GM18502 (cell line): ENCODE data around the gene CFAP410.
A peak's percentile ranks its signal among the peaks of the same experiment; 100 is the strongest.
"Not testable (repeated sequence)": the region's sequence is repeated elsewhere in the genome, so short reads cannot be mapped to it uniquely, and the experiment has no call there.

Experiments used
- ATAC-seq: cut with Tn5 transposase; IDR thresholded peaks from one replicate; pipeline ENCODE4 v1.9.1; 2021; ENCODE audit warnings: mild to moderate bottlenecking; ENCODE audit not compliant: unreplicated experiment, poor library complexity

Gene CFAP410

GRCh38 chr21:44370027-44370735 lies 31.0 kb upstream of the CFAP410 start:
- no peak for ATAC-seq

DNA sequence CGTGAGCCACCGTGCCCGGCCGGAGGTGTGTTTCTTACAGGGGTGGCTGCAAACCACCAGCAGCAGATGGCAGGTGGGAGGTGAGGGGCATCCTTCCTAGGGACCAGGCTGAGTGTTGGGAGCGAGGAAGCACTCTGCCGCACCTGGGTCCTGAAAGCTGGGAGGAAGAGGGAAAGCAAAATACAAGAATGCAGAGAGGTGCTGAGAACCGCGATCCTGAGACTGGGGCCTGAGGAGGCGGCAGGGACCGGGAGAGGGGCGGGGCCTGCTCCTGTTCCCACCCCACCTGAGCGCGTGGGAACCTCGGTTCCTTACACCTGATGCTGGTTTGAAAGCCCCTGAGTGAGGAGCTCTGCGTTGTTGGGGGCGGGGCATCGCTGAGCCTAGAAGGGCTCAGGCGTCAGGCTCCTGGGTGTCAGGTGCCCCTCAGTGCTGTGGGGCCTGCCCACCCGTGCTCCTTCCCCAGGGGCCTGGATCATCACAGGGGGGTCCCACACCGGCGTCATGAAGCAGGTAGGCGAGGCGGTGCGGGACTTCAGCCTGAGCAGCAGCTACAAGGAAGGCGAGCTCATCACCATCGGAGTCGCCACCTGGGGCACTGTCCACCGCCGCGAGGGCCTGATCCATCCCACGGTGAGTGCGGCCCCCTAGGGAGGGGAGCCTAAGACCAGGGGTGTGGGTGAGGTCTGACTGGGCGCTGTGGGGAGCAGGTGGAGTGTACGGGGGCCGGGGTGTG lies 29.7 kb upstream of the CFAP410 start:
- ATAC-seq: no peak

DNA sequence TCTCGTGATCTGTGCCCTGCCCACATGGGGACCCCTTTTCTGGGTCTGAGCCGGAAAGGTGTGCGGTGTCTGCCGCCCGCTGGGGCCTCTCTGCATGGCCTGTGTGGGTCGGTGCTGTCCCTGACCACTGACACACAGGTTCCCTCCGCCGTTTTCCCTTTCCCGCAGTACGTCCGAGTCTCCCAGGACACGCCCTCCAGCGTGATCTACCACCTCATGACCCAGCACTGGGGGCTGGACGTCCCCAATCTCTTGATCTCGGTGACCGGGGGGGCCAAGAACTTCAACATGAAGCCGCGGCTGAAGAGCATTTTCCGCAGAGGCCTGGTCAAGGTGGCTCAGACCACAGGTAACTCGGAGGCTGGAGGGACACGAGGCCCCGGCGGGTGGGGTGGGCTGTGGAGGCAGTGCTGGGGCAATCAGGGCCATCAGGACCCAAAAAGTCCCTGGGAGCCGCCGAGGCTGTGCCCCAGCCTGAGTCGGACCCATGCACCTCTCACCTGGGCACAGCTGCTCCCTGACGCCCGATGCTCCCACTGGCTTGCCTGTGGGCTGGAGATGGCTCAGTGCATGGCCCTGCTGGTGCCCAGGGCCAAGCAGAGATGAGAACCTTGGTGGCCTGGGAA lies 27.5 kb upstream of the CFAP410 start:
- ATAC-seq: no peak

DNA sequence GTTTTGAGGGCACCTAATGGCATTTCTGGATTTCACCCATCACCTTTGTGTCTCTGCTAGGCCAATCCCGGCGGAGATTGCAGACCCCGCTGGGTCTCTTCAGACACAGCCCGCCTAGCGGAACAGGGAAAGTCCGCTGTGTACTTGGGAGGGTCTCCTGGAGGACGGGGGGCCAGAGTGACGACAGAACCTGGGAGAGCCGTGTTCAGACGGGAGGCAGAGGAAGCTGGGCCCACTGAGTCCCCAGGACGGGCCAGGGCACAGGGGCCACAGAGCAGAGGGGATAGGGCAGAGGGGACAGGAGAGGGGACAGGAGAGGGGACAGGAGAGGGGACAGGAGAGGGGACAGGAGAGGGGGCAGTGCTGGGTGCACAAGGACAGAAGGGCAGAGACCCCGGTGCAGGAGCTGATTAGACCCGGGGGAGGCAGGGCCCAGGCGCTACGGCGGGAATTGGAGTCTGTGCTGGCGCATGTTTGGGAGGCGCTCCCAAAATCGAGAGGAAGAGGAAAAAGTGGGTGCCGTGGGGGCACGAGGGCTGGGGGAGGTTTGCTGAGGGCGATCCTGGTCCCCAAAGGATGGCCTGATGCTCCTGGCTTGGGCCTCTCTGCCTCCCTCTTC lies 26.9 kb upstream of the CFAP410 start:
- ATAC-seq: no peak

- no peak for ATAC-seq
These were observed 26.2 kb upstream of the CFAP410 start for GRCh38 chr21:44365251-44365966.

- no peak for ATAC-seq
These were observed 25.2 kb upstream of the CFAP410 start for GRCh38 chr21:44364151-44365053.

- no peak for ATAC-seq
These were observed 24.1 kb upstream of the CFAP410 start for GRCh38 chr21:44363278-44363677.

DNA sequence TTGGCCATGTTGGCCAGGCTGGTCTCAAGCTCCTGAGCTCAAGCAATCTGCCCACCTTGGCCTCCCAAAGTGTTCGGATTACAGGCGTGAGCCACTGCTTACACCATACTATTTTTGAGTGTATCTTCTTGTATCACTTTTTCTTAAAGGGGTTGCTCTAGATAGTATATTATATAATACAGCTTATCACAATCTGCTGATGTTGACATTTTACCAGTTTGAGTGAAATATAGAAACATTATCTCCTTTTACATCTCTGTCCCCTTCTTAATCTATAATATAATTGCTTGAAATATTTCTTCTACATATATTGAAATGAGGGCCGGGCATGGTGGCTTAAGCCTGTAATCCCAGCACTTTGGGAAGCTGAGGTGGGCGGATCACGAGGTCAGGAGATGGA lies 22.7 kb upstream of the CFAP410 start:
- not testable (repeated sequence) for ATAC-seq

DNA sequence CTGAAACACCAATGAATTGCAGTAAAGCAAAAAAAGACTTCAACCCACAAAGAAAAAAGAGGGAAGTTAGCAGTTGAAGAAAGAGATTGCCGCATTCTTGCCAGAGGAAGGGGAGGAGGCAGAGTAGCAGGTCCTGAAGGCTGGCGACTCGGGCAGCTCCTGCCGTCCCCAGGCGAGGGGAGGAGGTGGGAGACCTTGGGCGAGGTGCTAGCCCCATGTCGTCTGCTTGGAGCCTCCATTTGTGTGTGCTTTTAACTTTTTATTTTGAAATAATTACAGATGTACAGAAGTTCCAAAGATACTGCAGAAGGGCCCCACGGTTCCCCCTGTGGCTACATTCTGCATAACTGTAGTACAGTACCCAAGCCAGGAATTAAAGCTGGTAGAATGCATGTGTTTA lies 21.0 kb upstream of the CFAP410 start:
- ATAC-seq: no peak

DNA sequence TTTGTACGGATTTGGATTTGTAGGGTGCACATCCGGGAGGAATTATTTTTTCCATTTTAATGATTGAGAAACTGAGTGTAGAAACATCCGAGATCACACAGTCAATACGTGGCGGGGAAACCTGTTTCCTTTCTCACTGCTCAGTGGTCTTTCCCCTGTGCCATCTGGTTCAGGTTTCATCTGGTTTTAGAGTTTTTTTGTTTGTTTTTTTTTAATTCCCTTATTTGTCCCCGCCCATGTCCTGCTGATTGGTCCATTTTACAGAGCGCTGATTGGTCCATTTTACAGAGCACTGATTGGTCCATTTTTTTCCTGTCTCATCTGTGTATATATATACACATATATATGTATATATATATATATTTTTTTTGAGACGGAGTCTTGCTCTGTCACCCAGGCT lies 20.2 kb upstream of the CFAP410 start:
- ATAC-seq: no peak

DNA sequence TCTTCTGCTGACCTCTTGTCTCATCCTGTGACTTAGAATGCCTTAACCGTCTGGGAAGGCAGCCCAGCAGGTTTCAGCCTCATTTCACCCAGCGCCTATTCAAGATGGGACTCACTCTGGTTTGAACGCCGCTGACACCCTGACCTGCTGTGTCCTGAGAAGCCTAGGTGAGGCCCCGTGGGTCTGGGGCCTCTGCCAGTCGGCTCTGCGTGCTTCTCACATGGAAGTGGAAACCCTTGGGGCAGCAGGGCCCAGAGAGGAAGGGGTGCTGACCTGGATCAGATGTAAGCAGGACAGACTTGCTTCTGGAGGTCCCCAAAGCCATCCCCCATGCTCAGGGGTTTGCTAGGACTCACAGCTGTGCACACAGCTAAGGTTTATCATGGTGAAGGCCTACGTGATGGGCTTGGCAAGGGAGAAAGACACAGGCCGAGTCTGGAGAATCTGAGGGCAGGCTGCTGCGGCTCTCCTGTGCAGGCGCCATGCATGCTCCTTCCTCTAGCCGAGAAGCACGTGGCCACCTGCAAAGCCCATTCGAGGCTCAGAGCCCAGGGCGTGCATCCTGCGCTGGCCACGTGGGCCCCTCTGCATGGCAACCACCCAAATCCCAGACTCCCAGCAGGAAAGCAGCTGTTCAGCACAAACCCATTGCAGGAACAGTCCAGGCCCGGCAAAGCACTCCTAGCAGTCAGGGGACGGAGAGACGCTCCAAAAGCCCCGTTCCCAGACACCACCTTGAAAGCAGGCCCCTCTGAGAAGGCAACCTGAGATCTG lies 18.1 kb upstream of the CFAP410 start:
- no peak for ATAC-seq

- no peak for ATAC-seq
These were observed 17.4 kb upstream of the CFAP410 start for GRCh38 chr21:44356636-44357035.

- ATAC-seq: no peak
These were observed 17.0 kb upstream of the CFAP410 start for GRCh38 chr21:44356160-44356559.

- ATAC-seq: no peak
These were observed 15.9 kb upstream of the CFAP410 start for GRCh38 chr21:44354775-44355771.

DNA sequence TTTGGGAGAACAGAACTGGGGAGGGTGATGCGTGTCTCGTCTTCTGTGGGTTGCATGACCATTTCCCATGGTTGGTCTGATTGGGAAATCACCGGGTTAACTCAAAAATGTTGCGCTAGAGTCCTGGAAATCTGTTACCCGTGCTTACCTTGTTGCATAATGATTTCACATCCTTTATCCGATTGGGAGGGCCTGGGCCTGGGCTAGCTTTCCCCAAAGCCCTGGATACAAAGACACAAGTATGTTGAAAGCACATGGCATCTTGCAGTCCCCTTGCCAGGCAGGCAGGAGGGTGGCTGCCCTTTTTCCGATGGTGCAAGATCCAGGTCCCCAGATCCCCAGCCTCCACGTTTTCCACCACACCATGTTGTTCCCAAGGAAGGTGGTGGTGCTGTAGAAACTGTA lies 14.8 kb upstream of the CFAP410 start:
- peak; percentile 24 for ATAC-seq

DNA sequence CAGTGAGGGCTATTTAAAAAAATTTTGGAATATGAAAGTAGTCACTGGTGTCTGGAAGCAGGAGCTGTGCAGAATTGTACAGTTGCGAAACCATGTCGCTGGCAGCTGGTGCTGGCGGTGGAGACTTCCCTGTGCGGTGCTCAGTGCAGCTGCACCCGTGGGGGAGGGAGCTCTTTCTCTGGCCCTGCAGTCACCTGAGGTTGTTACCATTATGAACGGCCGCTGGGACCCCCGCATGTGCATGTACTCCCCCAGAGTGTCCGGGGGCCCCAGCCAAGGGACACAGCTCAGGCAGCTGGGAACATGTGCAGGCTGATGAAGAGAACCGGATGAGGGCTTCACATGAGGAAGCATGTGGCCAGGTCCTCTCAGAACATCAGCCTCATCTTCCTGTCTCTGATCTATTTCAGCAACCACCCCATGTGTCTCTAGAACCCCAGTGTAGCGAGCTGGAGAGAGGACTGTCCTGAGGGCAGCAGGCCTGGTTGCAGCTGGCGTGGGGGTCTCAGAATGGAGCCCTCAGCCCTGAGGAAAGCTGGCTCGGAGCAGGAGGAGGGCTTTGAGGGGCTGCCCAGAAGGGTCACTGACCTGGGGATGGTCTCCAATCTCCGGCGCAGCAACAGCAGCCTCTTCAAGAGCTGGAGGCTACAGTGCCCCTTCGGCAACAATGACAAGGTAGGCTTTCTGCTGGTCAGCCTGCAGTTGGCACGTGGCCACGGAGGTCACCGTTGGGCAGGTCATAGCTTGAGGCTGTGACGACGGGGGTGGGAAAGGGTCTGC lies 14.2 kb upstream of the CFAP410 start, which contains the start of gene TRPM2:
TSS of gene TRPM2 (plus strand) at position 431 of the 780 bp plus-strand sequence. CDS start at position 511, 80 bp downstream.
- peak; percentile 50 for ATAC-seq
